Naive B cell (primary cell): ENCODE measurements around the gene WDFY1. TPM values are rescaled to one million over a fixed set of nuclear protein-coding genes. Genes with fewer than 3 reads are reported as not detected.

Source experiments
- ATAC-seq, 2 donors: fragments of 150-1000 bp; cut with Tn5 transposase; 2 replicates each; pipeline ENCODE4 v1.10.0; 2021; ENCODE audit warnings: low read depth in 2 of 2, mild to moderate bottlenecking in 2 of 2, moderate library complexity in 2 of 2
- DNase-seq: peaks from one replicate; pipeline ENCODE4 v3.0.0; 2022
- H3K27ac Mint-ChIP-seq, 6 donors: one replicate each; pipeline ENCODE4 v1.8.0; 2020 to 2022; ENCODE audit warnings: mild to moderate bottlenecking in 6 of 6, mixed read lengths in 6 of 6, moderate library complexity in 5 of 6, inconsistent platforms in 2 of 6
- H3K27me3 Mint-ChIP-seq, 3 donors: one replicate each; pipeline ENCODE4 v1.8.0; 2021 to 2022; ENCODE audit warnings: mixed read lengths in 3 of 3, mild to moderate bottlenecking in 1 of 3
- H3K36me3 Mint-ChIP-seq, 2 donors: one replicate each; pipeline ENCODE4 v1.8.0; 2020 to 2022; ENCODE audit warnings: mixed read lengths in 2 of 2, inconsistent platforms in 1 of 2, mild to moderate bottlenecking in 1 of 2
- H3K4me1 Mint-ChIP-seq, 3 donors: one replicate each; pipeline ENCODE4 v1.8.0; 2020 to 2022; ENCODE audit warnings: mixed read lengths in 3 of 3, inconsistent platforms in 1 of 3, mild to moderate bottlenecking in 1 of 3, moderate library complexity in 1 of 3
- H3K4me3 Mint-ChIP-seq, 8 donors: one replicate each; pipeline ENCODE4 v1.8.0; 2020 to 2022; ENCODE audit warnings: mild to moderate bottlenecking in 8 of 8, mixed read lengths in 8 of 8, moderate library complexity in 8 of 8, inconsistent platforms in 2 of 8
- H3K9me3 Mint-ChIP-seq, 7 donors: one replicate each; pipeline ENCODE4 v1.8.0; 2020 to 2022; ENCODE audit warnings: mixed read lengths in 7 of 7, mild to moderate bottlenecking in 5 of 7, inconsistent platforms in 2 of 7, moderate library complexity in 1 of 7
- polyA plus RNA-seq, 6 donors: library from polyadenylated mRNA; unstranded; fragments of 300-500 nt; fragmentation: Illumina TruSeq; gene quantifications; one replicate each; pipeline ENCODE4 v1.2.3, GENCODE V29; 2021; ENCODE audit warnings: low read depth in 6 of 6

The WDFY1 gene, protein sequence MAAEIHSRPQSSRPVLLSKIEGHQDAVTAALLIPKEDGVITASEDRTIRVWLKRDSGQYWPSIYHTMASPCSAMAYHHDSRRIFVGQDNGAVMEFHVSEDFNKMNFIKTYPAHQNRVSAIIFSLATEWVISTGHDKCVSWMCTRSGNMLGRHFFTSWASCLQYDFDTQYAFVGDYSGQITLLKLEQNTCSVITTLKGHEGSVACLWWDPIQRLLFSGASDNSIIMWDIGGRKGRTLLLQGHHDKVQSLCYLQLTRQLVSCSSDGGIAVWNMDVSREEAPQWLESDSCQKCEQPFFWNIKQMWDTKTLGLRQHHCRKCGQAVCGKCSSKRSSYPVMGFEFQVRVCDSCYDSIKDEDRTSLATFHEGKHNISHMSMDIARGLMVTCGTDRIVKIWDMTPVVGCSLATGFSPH
- polyA plus RNA-seq, result 10 to 100 TPM; 12.6 to 39.2 (median 25.3) TPM

DNA sequence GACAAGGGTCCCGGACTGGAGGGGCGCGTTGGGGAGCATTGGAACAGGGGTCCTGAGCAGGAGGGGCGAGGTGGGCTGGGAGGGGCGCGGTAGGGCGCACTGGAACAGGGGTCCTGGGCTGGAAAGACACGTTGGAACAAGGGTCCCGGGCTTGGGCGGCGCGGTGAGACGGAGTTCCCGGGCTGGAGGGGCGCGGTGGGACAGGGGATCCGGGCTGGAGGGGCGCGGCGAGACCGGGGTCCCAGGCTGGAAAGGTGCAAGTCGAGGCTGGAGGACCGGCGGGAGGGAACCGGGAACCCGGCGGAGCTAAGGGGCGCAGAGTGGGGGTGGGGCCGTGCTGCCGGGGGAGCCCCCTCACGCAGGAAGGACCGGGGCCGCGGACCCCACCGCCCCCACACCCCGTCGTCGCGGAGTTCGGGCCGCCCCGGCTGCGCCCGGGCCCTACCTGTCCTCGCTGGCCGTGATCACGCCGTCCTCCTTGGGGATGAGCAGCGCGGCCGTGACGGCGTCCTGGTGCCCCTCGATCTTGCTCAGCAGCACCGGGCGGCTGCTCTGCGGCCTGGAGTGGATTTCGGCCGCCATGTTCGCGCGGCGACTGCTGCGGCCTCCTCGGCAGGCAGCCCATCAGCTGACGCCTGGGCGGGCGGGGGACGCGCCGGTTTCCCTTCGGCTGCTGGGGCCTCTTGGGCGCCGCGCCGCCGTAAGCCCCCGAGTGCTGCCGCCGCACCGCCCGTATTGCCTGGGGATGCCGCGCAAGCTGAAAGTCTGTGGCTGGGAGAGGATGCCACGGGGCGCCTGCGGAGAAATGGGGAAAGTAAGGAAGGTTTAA, at the start of gene WDFY1:
Gene WDFY1 (minus strand): TSS at position 633 of the 829 bp plus-strand sequence. CDS start 51 bp downstream, at position 582.
- peak within 1 kb of the TSS; percentile 82 to 96 (median 94) for H3K27ac Mint-ChIP-seq
- H3K4me3 Mint-ChIP-seq, result peak within 1 kb of the TSS; percentile 89 to 98 (median 94)
- peaks cover 0 to 2% (median 0%) of the 10 kb centered on the region in 7 donors for H3K9me3 Mint-ChIP-seq
- peaks cover 4 to 8% of the 10 kb centered on the region in 2 donors for H3K36me3 Mint-ChIP-seq
- no peaks in the 10 kb centered on the region for H3K27me3 Mint-ChIP-seq
- peaks cover 36 to 58% (median 44%) of the 10 kb centered on the region in 3 donors for H3K4me1 Mint-ChIP-seq
- DNase-seq (peak; percentile 82), ATAC-seq (peak; percentile 95 to 97)

GRCh38 chr2:223994562-223995162, 49.5 kb upstream of the WDFY1 start:
- no peak for DNase-seq
- peaks cover 0 to 3% (median 0%) of the 10 kb centered on the region in 3 donors for H3K27me3 Mint-ChIP-seq
- H3K9me3 Mint-ChIP-seq, result no peaks in the 10 kb centered on the region
- H3K36me3 Mint-ChIP-seq, result no peaks in the 10 kb centered on the region
- H3K4me3 Mint-ChIP-seq, result no peak overlapping the region
- ATAC-seq, result no peak
- peaks cover 0 to 6% (median 0%) of the 10 kb centered on the region in 3 donors for H3K4me1 Mint-ChIP-seq
- no peak overlapping the region for H3K27ac Mint-ChIP-seq

DNA sequence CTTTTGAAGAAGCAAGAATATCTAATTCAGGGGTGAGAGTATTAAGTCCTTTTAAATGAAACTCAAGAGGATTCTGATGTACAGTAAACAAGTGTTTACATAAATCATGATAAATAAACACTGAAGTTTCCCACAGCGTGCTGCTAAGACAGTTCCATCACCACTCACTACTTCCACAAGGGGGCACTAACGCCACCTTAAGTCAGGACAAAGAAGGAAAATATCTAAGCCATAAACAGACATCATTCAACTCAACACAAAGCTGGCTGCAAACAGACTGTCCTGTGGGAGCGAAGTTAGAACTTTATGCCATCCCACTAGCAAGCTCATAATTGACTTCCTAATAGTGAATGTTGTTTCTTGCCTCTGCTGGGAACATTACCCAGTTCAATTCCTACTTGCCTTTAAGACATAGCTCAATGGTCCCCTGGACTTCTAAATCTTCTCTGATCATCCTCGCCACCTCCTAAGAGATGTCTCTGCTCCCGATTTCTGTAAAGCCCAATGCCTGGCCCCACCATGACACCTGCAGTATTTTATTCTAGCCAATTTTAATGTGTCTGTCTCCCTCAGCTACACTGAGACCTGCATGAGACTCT, 48.6 kb upstream of the WDFY1 start:
- no peaks in the 10 kb centered on the region for H3K9me3 Mint-ChIP-seq
- no peak overlapping the region for H3K4me3 Mint-ChIP-seq
- H3K4me1 Mint-ChIP-seq, result peaks cover 0 to 6% (median 0%) of the 10 kb centered on the region in 3 donors
- DNase-seq, result peak; percentile 45
- peaks cover 0 to 7% (median 0%) of the 10 kb centered on the region in 3 donors for H3K27me3 Mint-ChIP-seq
- peak overlapping the region in 1 of 6 donors; percentile 33 for H3K27ac Mint-ChIP-seq
- no peaks in the 10 kb centered on the region for H3K36me3 Mint-ChIP-seq
- ATAC-seq, result peak; percentile 50 to 63

GRCh38 chr2:223991611-223992010, 46.5 kb upstream of the WDFY1 start:
- H3K27ac Mint-ChIP-seq, result peak overlapping the region in 2 of 6 donors; percentile 31 to 34
- no peak for DNase-seq
- peaks cover 0 to 6% (median 0%) of the 10 kb centered on the region in 3 donors for H3K4me1 Mint-ChIP-seq
- H3K4me3 Mint-ChIP-seq, result no peak overlapping the region
- H3K36me3 Mint-ChIP-seq, result no peaks in the 10 kb centered on the region
- no peaks in the 10 kb centered on the region for H3K9me3 Mint-ChIP-seq
- ATAC-seq, result no peak
- peaks cover 0 to 7% (median 0%) of the 10 kb centered on the region in 3 donors for H3K27me3 Mint-ChIP-seq

GRCh38 chr2:223989856-223990232, 44.7 kb upstream of the WDFY1 start:
- H3K4me1 Mint-ChIP-seq, result peaks cover 0 to 6% (median 0%) of the 10 kb centered on the region in 3 donors

DNA sequence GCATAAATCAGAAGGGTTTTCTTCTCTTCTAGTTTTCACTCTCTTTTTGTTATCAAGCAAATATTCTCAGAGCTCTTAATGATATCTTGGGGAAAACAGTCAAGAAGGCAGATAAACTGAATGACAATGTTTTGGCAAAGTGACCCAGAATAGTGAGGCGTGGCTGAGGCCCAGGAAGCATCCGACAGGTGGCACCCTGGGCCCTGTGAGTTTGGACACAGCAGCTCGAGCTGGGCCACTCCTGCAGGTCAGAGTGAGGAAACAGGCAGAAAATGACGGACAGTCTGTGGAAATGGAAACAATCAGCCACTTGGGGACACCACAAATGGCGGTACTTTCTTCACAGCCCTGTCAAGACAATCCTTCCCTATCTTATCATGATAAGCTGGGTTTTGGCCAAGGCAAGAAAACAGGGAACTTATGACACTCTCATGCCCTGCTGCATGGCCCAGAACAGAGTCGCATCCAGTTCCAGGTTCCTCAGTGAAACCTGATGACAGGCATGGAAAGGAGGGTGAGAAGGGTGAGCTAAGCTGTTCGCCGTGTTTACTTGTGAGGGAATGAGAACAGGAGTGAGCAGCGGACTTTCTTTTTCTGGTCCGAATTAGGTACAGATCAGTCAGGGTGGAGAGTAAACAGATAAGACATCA, 44.2 kb upstream of the WDFY1 start:
- H3K27ac Mint-ChIP-seq, result peak overlapping the region in 1 of 6 donors; percentile 66
- ATAC-seq (no peak), DNase-seq (no peak)
- H3K27me3 Mint-ChIP-seq, result peaks cover 0 to 7% (median 0%) of the 10 kb centered on the region in 3 donors
- no peak overlapping the region for H3K4me3 Mint-ChIP-seq
- H3K4me1 Mint-ChIP-seq, result peaks cover 0 to 6% (median 0%) of the 10 kb centered on the region in 3 donors
- no peaks in the 10 kb centered on the region for H3K9me3 Mint-ChIP-seq
- H3K36me3 Mint-ChIP-seq, result peaks cover 0 to 6% of the 10 kb centered on the region in 2 donors

More at GRCh38 chr2:223989856-223990232, 44.7 kb upstream of the WDFY1 start:
- no peak overlapping the region for H3K27ac Mint-ChIP-seq
- no peak overlapping the region for H3K4me3 Mint-ChIP-seq
- no peaks in the 10 kb centered on the region for H3K9me3 Mint-ChIP-seq
- H3K36me3 Mint-ChIP-seq, result peaks cover 0 to under 1% of the 10 kb centered on the region in 2 donors
- DNase-seq (no peak), ATAC-seq (no peak)
- H3K27me3 Mint-ChIP-seq, result peaks cover 0 to 7% (median 0%) of the 10 kb centered on the region in 3 donors

GRCh38 chr2:223981241-223981640, 36.1 kb upstream of the WDFY1 start:
- peaks cover 0 to 7% of the 10 kb centered on the region in 2 donors for H3K36me3 Mint-ChIP-seq
- H3K27me3 Mint-ChIP-seq, result no peaks in the 10 kb centered on the region
- H3K4me3 Mint-ChIP-seq, result no peak overlapping the region
- no peak for DNase-seq
- H3K4me1 Mint-ChIP-seq, result no peaks in the 10 kb centered on the region
- ATAC-seq, result no peak
- no peaks in the 10 kb centered on the region for H3K9me3 Mint-ChIP-seq
- H3K27ac Mint-ChIP-seq, result no peak overlapping the region

GRCh38 chr2:223980803-223981202, 35.7 kb upstream of the WDFY1 start:
- DNase-seq (no peak), ATAC-seq (no peak)
- Mint-ChIP-seq H3K4me3 (no peak overlapping the region), H3K27me3 (no peaks in the 10 kb centered on the region), H3K27ac (no peak overlapping the region), H3K4me1 (no peaks in the 10 kb centered on the region), H3K36me3 (peaks cover 0 to 7% of the 10 kb centered on the region in 2 donors), H3K9me3 (no peaks in the 10 kb centered on the region)

- no peaks in the 10 kb centered on the region for H3K27me3 Mint-ChIP-seq
- ATAC-seq (no peak), DNase-seq (no peak)
- H3K4me1 Mint-ChIP-seq, result no peaks in the 10 kb centered on the region
- H3K27ac Mint-ChIP-seq, result no peak overlapping the region
- no peak overlapping the region for H3K4me3 Mint-ChIP-seq
- H3K36me3 Mint-ChIP-seq, result peaks cover 0 to 7% of the 10 kb centered on the region in 2 donors
- H3K9me3 Mint-ChIP-seq, result no peaks in the 10 kb centered on the region
These were observed 35.2 kb upstream of the WDFY1 start for GRCh38 chr2:223980397-223980735.

- Mint-ChIP-seq H3K4me3 (no peak overlapping the region), H3K9me3 (no peaks in the 10 kb centered on the region)
These were observed 34.7 kb upstream of the WDFY1 start for GRCh38 chr2:223979730-223980396.

DNA sequence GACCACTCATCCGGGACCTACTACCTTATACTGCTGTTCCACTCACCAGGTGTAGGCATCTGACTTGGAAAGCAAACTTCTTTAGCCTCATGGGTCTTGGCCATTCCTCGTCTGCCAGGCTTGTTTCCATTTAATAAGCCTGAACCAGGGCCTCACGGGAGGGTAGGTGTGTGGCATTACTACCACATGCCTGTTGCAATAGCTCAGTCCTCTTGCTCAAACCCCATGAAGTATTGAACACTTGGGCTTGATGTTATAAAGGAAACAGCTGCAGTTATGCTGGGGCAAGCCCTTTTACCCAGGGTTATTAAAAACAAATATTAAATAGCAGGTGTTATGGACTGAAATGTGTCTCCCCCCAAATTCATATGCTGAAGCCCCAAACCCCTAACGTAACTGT, 33.3 kb upstream of the WDFY1 start:
- no peak for ATAC-seq
- peak overlapping the region in 1 of 6 donors; percentile 51 for H3K27ac Mint-ChIP-seq
- DNase-seq, result no peak
- no peak overlapping the region for H3K4me3 Mint-ChIP-seq
- no peaks in the 10 kb centered on the region for H3K36me3 Mint-ChIP-seq
- H3K27me3 Mint-ChIP-seq, result no peaks in the 10 kb centered on the region
- no peaks in the 10 kb centered on the region for H3K9me3 Mint-ChIP-seq
- H3K4me1 Mint-ChIP-seq, result no peaks in the 10 kb centered on the region

More at GRCh38 chr2:223979730-223980396, 34.7 kb upstream of the WDFY1 start:
- Mint-ChIP-seq H3K27ac (no peak overlapping the region), H3K27me3 (no peaks in the 10 kb centered on the region), H3K36me3 (peaks cover 0 to 7% of the 10 kb centered on the region in 2 donors), H3K4me1 (no peaks in the 10 kb centered on the region)
- ATAC-seq, result no peak
- DNase-seq, result no peak

DNA sequence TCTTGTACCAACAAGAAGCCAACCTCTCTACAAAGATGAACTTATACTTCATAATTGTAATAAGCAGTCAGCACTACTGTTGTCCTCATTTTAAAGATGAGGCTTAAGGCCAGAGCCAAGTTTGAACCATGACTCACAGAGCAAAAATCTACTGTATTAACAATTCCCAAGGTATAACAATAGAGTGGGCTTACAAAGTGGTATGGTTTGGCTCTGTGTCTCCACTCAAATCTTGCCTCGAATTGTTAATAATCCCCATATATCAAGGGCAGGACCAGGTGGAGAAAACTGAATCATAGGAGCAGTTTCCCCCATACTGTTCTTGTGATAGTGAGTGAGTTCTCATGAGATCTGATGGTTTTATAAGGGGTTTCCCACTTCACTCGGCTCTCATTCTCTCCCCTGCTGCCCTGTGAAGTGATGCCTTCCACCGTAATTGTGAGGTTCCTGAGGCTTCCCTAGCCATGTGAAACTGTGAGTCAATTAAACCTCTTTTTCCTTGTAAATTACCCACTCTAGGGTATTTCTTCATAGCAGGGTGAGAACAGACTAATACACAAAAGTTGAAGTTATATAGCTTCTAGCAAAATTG, 31.6 kb upstream of the WDFY1 start:
- no peaks in the 10 kb centered on the region for H3K36me3 Mint-ChIP-seq
- ATAC-seq (no peak), DNase-seq (no peak)
- H3K9me3 Mint-ChIP-seq, result no peaks in the 10 kb centered on the region
- no peaks in the 10 kb centered on the region for H3K27me3 Mint-ChIP-seq
- no peaks in the 10 kb centered on the region for H3K4me1 Mint-ChIP-seq
- no peak overlapping the region for H3K4me3 Mint-ChIP-seq
- no peak overlapping the region for H3K27ac Mint-ChIP-seq
